Measurements from ENCODE around the gene CPA3. TPM values are rescaled to one million over a fixed set of nuclear protein-coding genes. Genes with fewer than 3 reads are reported as not detected.
A peak's percentile ranks its signal among the peaks of the same experiment; 100 is the strongest.

CPA3 gene
- total and polyA plus RNA-seq, 2 experiments from 2014 or later, result not detected

DNA sequence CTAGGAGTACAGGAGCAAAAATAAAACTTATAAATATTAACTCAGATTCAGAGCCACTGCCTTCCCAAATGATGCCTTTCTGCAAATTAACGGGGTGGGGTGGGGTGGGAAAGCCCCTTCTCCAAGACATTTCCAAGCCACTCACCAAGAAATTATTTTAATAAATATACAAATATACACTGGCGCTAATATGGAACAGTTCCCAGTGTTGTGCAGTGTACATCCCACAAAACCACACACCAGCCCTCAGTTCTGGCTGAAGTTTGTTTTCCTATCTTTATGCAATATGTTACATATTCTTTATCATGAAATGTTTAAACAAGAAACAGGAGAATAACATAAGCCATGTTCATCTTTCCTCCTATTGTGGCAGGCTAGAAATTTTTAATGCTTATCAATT, 73.2 kb downstream of the CPA3 start:
- DNase-seq, result no peak
- no peak overlapping the region for H3K27ac ChIP-seq
- H3K9me2 ChIP-seq (ENCODE audit: insufficient read depth), result no peaks in the 10 kb centered on the region
- in situ Hi-C loops (cut with MboI), result no loop called here
- H3K4me3 ChIP-seq, result no peak overlapping the region
- H3K9me3 ChIP-seq (ENCODE audit: low read depth), result no peaks in the 10 kb centered on the region
- H3K4me1 ChIP-seq (ENCODE audit: insufficient read depth), result peaks cover 15% of the 10 kb centered on the region
- no peaks in the 10 kb centered on the region for H3K27me3 ChIP-seq (replicated peaks; ENCODE audit: insufficient read depth)
- no peaks in the 10 kb centered on the region for H3K36me3 ChIP-seq (ENCODE audit: low read depth)
- no peaks in the 10 kb centered on the region for H4K20me1 ChIP-seq (ENCODE audit: insufficient read depth)
- no peaks in the 10 kb centered on the region for H3F3A ChIP-seq (ENCODE audit: insufficient read depth)
- H3K9ac ChIP-seq, result no peak overlapping the region
- WGBS, 2 experiments (ENCODE audit: low coverage in 1 of 2, low lambda C conversion rate in 2 of 2, missing lambda C conversion rate in 2 of 2), result 40 to 47% methylated on average over 2 of the region's 2 CpGs
- no peak overlapping the region for H2AFZ ChIP-seq
- no peaks in the 10 kb centered on the region for H3K79me2 ChIP-seq (ENCODE audit: insufficient read depth)
- no peak overlapping the region for H3K4me2 ChIP-seq (ENCODE audit: unreplicated experiment)
- TF ChIP-seq EZH2 (IDR thresholded peaks at IDR 0.05; ENCODE audit: insufficient read depth, poor library complexity, severe bottlenecking) (no peak), EZH2phosphoT487 (IDR thresholded peaks at IDR 0.05; ENCODE audit: insufficient read depth, low read depth) (no peak)

DNA sequence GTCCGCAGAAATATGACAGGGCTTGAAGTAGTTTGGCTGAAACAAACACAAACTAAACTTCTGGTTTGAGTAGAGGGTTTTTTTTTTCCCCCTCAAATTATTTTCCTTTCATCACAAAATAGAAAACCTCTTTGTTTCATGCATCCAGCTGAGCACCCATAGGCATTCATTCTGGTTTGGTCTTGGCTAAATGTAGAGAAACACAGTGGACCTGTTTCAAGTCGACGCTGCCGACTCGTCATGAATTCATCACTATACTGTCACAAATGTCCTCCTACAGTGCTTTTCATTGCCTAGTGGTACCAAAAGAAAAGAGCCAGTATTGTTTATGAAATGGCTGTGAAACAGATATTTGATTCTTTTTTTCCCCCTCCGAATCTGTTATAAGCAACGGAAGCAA, 73.8 kb downstream of the CPA3 start:
- WGBS, 2 experiments (ENCODE audit: low coverage in 1 of 2, low lambda C conversion rate in 2 of 2, missing lambda C conversion rate in 2 of 2), result 54 to 63% methylated on average over 7 of the region's 7 CpGs
- in situ Hi-C loops (cut with MboI), result no loop called here
- H3K36me3 ChIP-seq (ENCODE audit: low read depth), result no peaks in the 10 kb centered on the region

DNA sequence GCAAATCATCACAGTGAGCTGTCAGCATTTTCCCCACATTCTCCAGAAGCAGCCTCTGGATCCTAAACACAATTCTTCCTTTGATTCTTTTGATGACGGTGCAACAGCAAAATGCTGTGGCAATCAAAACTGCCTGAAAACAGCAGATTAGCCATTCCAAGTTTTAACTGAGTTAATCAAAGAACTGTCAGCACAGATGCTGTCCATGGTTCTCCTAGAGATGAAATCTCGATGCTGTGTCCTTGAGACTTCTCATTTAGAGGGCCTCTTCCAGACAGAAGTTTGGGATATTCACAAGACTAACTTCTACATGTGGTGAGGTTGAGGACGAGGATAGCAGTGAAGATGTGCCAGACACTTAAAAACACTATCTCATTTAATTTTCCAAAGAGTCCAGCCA, 75.9 kb downstream of the CPA3 start:
- 47 to 49% methylated on average over 3 of the region's 3 CpGs for WGBS, 2 experiments (ENCODE audit: low coverage in 1 of 2, low lambda C conversion rate in 2 of 2, missing lambda C conversion rate in 2 of 2)
- H3K4me1 ChIP-seq (ENCODE audit: insufficient read depth), result peaks cover 23% of the 10 kb centered on the region
- H3K27me3 ChIP-seq (replicated peaks; ENCODE audit: insufficient read depth), result no peaks in the 10 kb centered on the region
- H3K9me3 ChIP-seq (ENCODE audit: low read depth), result no peaks in the 10 kb centered on the region
- no peaks in the 10 kb centered on the region for H4K20me1 ChIP-seq (ENCODE audit: insufficient read depth)
- no peak for TF ChIP-seq EZH2phosphoT487 (IDR thresholded peaks at IDR 0.05; ENCODE audit: insufficient read depth, low read depth)
- no peaks in the 10 kb centered on the region for H3K79me2 ChIP-seq (ENCODE audit: insufficient read depth)
- no peaks in the 10 kb centered on the region for H3K36me3 ChIP-seq (ENCODE audit: low read depth)
- no peak overlapping the region for H3K9ac ChIP-seq
- no peak overlapping the region for H3K4me3 ChIP-seq
- H3K27ac ChIP-seq, result no peak overlapping the region
- in situ Hi-C loops (cut with MboI), result loop anchor here (10.0 kb wide), 2 partner anchors 216 to 556 kb away; no protein-coding TSS in a partner anchor
- no peak overlapping the region for H2AFZ ChIP-seq
- H3K4me2 ChIP-seq (ENCODE audit: unreplicated experiment), result no peak overlapping the region
- no peaks in the 10 kb centered on the region for H3K9me2 ChIP-seq (ENCODE audit: insufficient read depth)
- no peak for DNase-seq
- H3F3A ChIP-seq (ENCODE audit: insufficient read depth), result no peaks in the 10 kb centered on the region

More for the DNA sequence above, 73.8 kb downstream of the CPA3 start:
- TF ChIP-seq EZH2phosphoT487 (IDR thresholded peaks at IDR 0.05; ENCODE audit: insufficient read depth, low read depth) (no peak), EZH2 (IDR thresholded peaks at IDR 0.05; ENCODE audit: insufficient read depth, poor library complexity, severe bottlenecking) (no peak)
- no peak overlapping the region for H2AFZ ChIP-seq
- no peak for DNase-seq
- H3K4me1 ChIP-seq (ENCODE audit: insufficient read depth), result peaks cover 21% of the 10 kb centered on the region
- no peak overlapping the region for H3K4me3 ChIP-seq
- H3K27me3 ChIP-seq (replicated peaks; ENCODE audit: insufficient read depth), result no peaks in the 10 kb centered on the region
- no peaks in the 10 kb centered on the region for H3K9me3 ChIP-seq (ENCODE audit: low read depth)
- no peak overlapping the region for H3K27ac ChIP-seq
- no peaks in the 10 kb centered on the region for H3K79me2 ChIP-seq (ENCODE audit: insufficient read depth)
- no peak overlapping the region for H3K9ac ChIP-seq
- no peaks in the 10 kb centered on the region for H4K20me1 ChIP-seq (ENCODE audit: insufficient read depth)
- no peaks in the 10 kb centered on the region for H3K9me2 ChIP-seq (ENCODE audit: insufficient read depth)
- no peak overlapping the region for H3K4me2 ChIP-seq (ENCODE audit: unreplicated experiment)
- H3F3A ChIP-seq (ENCODE audit: insufficient read depth), result no peaks in the 10 kb centered on the region

DNA sequence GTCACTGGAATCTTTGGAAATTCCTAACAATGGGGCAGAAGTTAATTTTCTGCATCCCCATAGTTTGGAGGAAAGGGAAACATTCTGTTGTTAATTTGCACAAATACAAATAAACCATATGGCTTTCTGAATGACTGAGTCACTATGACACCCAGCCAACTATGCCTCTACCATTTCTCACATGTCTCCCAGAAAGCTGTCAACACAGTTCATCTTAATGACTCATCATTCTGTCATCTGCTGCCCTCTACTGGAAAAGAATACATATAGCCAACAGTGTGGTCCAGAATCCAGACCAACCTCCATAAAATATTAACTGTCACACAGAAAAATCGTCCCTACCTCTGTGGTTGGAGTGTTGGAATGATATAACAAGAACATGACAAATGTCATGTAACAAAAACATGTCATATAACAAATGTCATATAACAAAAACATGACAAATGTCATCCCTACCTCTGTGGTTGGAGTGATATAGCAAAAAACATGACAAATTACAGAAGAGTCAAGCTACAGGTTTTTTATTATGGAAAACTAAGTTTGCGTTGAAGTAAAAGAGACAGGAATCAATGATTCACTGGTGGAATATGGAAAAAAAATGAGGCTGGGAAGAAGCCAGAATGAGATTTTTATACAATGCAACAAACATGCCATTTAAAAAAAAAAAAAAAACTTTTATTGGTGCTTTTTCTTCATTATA, 78.6 kb downstream of the CPA3 start:
- DNase-seq, result peak; percentile 87
- Histone ChIP-seq H3K27me3 (replicated peaks; ENCODE audit: insufficient read depth) (no peaks in the 10 kb centered on the region), H3K9ac (peak overlapping the region; percentile 26; the same call in 1 of the 2 replicates), H3K9me3 (ENCODE audit: low read depth) (no peaks in the 10 kb centered on the region), H3K27ac (peak overlapping the region; percentile 46), H3K9me2 (ENCODE audit: insufficient read depth) (no peaks in the 10 kb centered on the region), H4K20me1 (ENCODE audit: insufficient read depth) (no peaks in the 10 kb centered on the region), H3K4me1 (ENCODE audit: insufficient read depth) (peaks cover 13% of the 10 kb centered on the region), H3K36me3 (ENCODE audit: low read depth) (no peaks in the 10 kb centered on the region), H3F3A (ENCODE audit: insufficient read depth) (no peaks in the 10 kb centered on the region), H3K4me3 (no peak overlapping the region), H3K4me2 (ENCODE audit: unreplicated experiment) (peak overlapping the region; percentile 63), H2AFZ (no peak overlapping the region), H3K79me2 (ENCODE audit: insufficient read depth) (no peaks in the 10 kb centered on the region)
- TF ChIP-seq EZH2 (IDR thresholded peaks at IDR 0.05; ENCODE audit: insufficient read depth, poor library complexity, severe bottlenecking) (no peak), EZH2phosphoT487 (IDR thresholded peaks at IDR 0.05; ENCODE audit: insufficient read depth, low read depth) (no peak)
- in situ Hi-C loops (cut with MboI), result loop anchor here (10.0 kb wide), 2 partner anchors 219 to 559 kb away; no protein-coding TSS in a partner anchor
- 0 to 5% methylated on average over 2 of the region's 2 CpGs for WGBS, 2 experiments (ENCODE audit: low coverage in 1 of 2, low lambda C conversion rate in 2 of 2, missing lambda C conversion rate in 2 of 2)

Measured in GM23248 (cell line).